Gastroesophageal sphincter (tissue), 4 donors: Measurements from ENCODE around the gene FETUB. TPM values are rescaled to one million over a fixed set of nuclear protein-coding genes. Genes with fewer than 3 reads are reported as not detected.

Experiments used
- ATAC-seq: fragments of 150-250 bp; one replicate; pipeline ENCODE4 v1.9.1; 2016; ENCODE audit warnings: mild to moderate bottlenecking, moderate library complexity
- H3K27ac ChIP-seq, 4 donors: fragments of 200-600 bp; sonication (generic) in 3 of 4; 1 replicate in 3 of 4; 2 replicates in 1 of 4; pipeline ENCODE4 v1.5.1; 2016 to 2019
- H3K27me3 ChIP-seq: fragments of 200-600 bp; sonication (generic); one replicate; pipeline ENCODE4 v1.5.1; 2019
- H3K36me3 ChIP-seq, 2 donors: fragments of 200-600 bp; sonication (generic); one replicate each; pipeline ENCODE4 v1.5.1; 2019; ENCODE audit warnings: control low read depth in 1 of 2
- H3K4me1 ChIP-seq, 3 donors: fragments of 200-600 bp; sonication (generic); 1 replicate in 2 of 3; 2 replicates in 1 of 3; pipeline ENCODE4 v1.5.1; 2016 to 2019; ENCODE audit warnings: control low read depth in 2 of 3
- H3K4me3 ChIP-seq, 2 donors: fragments of 200-600 bp; sonication (generic); one replicate each; pipeline ENCODE4 v1.5.1; 2019; ENCODE audit warnings: mild to moderate bottlenecking in 1 of 2, moderate library complexity in 1 of 2
- H3K9me3 ChIP-seq, 3 donors: fragments of 200-600 bp; sonication (generic); one replicate each; pipeline ENCODE4 v1.5.1; 2017 to 2019; ENCODE audit warnings: control low read depth in 2 of 3
- CTCF ChIP-seq, 4 experiments: fragments of 200-600 bp in 2 of 4; fragments of 450-650 bp in 2 of 4; sonication (generic) in 1 of 4; IDR thresholded peaks; one replicate each; pipeline ENCODE4 v1.5.1; 2017 to 2019; ENCODE audit warnings: antibody characterized with exemption in 4 of 4, mild to moderate bottlenecking in 2 of 4, moderate library complexity in 2 of 4
- EP300 ChIP-seq: sonication (generic); formaldehyde crosslinking; IDR thresholded peaks from one replicate; pipeline ENCODE4 v1.6.1; 2017; ENCODE audit warnings: antibody characterized with exemption, mild to moderate bottlenecking
- POLR2A ChIP-seq, 2 donors: fragments of 450-650 bp; IDR thresholded peaks; one replicate each; pipeline ENCODE4 v1.6.1; 2017; ENCODE audit warnings: antibody characterized with exemption in 2 of 2, mild to moderate bottlenecking in 2 of 2, moderate library complexity in 1 of 2
- POLR2AphosphoS5 ChIP-seq: sonication (generic); formaldehyde crosslinking; IDR thresholded peaks from one replicate; pipeline ENCODE4 v1.6.1; 2017; ENCODE audit warnings: antibody characterized with exemption
- WGBS, 2 donors: methylation state at CpG; one replicate each; pipeline ENCODE4 v1.1.5; 2018; ENCODE audit warnings: low coverage in 1 of 2; 5-methylcytosine and 5-hydroxymethylcytosine counted together
- total RNA-seq, 4 donors: library from RNA; depleted of rRNA; stranded (reverse); fragments of >200 nt; gene quantifications; one replicate each; pipeline ENCODE4 v1.1.0, GENCODE V29; 2016

Gene FETUB
- total RNA-seq, 4 donors from 2014 or later = not detected

GRCh38 chr3:186608624-186609215 lies 31.5 kb upstream of the FETUB start:
- TF ChIP-seq POLR2AphosphoS5 = no peak
- ATAC-seq = no peak
- no peaks in the 10 kb centered on the region for H3K36me3 ChIP-seq
- H3K4me1 ChIP-seq = no peaks in the 10 kb centered on the region
- no peak overlapping the region for H3K4me3 ChIP-seq
- H3K27ac ChIP-seq = no peak overlapping the region
- peaks cover 12% of the 10 kb centered on the region for H3K27me3 ChIP-seq
- H3K9me3 ChIP-seq = no peaks in the 10 kb centered on the region
- WGBS, 2 donors = 83 to 90% methylated on average over 1 to 2 of the region's 2 CpGs

GRCh38 chr3:186609247-186609868 lies 30.8 kb upstream of the FETUB start:
- WGBS, 2 donors = 73 to 96% methylated on average over 3 to 5 of the region's 8 CpGs
- no peak overlapping the region for H3K27ac ChIP-seq
- H3K27me3 ChIP-seq = peaks cover 17% of the 10 kb centered on the region
- TF ChIP-seq CTCF (IDR thresholded peaks at IDR 0.05) (no peak), EP300 (no peak)
- no peaks in the 10 kb centered on the region for H3K4me1 ChIP-seq
- H3K4me3 ChIP-seq = no peak overlapping the region
- H3K9me3 ChIP-seq = no peaks in the 10 kb centered on the region
- ATAC-seq = no peak
- H3K36me3 ChIP-seq = no peaks in the 10 kb centered on the region

- Histone ChIP-seq H3K27me3 (peaks cover 34% of the 10 kb centered on the region), H3K36me3 (no peaks in the 10 kb centered on the region), H3K27ac (no peak overlapping the region), H3K4me1 (peaks cover 0 to 14% (median under 1%) of the 10 kb centered on the region in 3 donors), H3K4me3 (no peak overlapping the region), H3K9me3 (no peaks in the 10 kb centered on the region)
- no peak for ATAC-seq
- WGBS, 2 donors = 55% methylated on average over 1 of the region's 5 CpGs; no CpG with 5 or more reads in 1 of the 2 donors
- TF ChIP-seq CTCF (IDR thresholded peaks at IDR 0.05) = no peak
- TF ChIP-seq POLR2AphosphoS5 = no peak
Measured at GRCh38 chr3:186612065-186612464, 28.1 kb upstream of the FETUB start.

- Histone ChIP-seq H3K4me1 (peaks cover 0 to 19% (median 4%) of the 10 kb centered on the region in 3 donors), H3K36me3 (no peaks in the 10 kb centered on the region), H3K27me3 (peaks cover 43% of the 10 kb centered on the region), H3K4me3 (no peak within 1 kb of the TSS), H3K27ac (no peak within 1 kb of the TSS), H3K9me3 (no peaks in the 10 kb centered on the region)
- WGBS, 2 donors = 72 to 78% methylated on average over 2 to 4 of the region's 7 CpGs
- TF ChIP-seq POLR2AphosphoS5 (no peak), POLR2A (IDR thresholded peaks at IDR 0.05) (no peak), EP300 (no peak), CTCF (IDR thresholded peaks at IDR 0.05) (no peak)
- no peak for ATAC-seq
Measured at GRCh38 chr3:186612721-186613636, 27.2 kb upstream of the FETUB start, which contains the start of gene AHSG. TSS of gene AHSG (plus strand) at chr3:186613060. CDS start at chr3:186613142, 82 bp downstream.

- Histone ChIP-seq H3K9me3 (no peaks in the 10 kb centered on the region), H3K27me3 (peaks cover 51% of the 10 kb centered on the region), H3K36me3 (no peaks in the 10 kb centered on the region), H3K27ac (no peak overlapping the region), H3K4me1 (peaks cover 0 to 19% (median 4%) of the 10 kb centered on the region in 3 donors), H3K4me3 (no peak overlapping the region)
- ATAC-seq = no peak
- 31 to 32% methylated on average over 3 to 4 of the region's 4 CpGs for WGBS, 2 donors
- TF ChIP-seq POLR2A (IDR thresholded peaks at IDR 0.05) (no peak), POLR2AphosphoS5 (no peak), CTCF (IDR thresholded peaks at IDR 0.05) (no peak), EP300 (no peak)
Measured at GRCh38 chr3:186613637-186614265, 26.4 kb upstream of the FETUB start.
